Measurements from ENCODE around the gene VSTM2B.

Gene VSTM2B

GRCh38 chr19:29516821-29517395, 8.9 kb upstream of the VSTM2B start:
- TF ChIP-seq POU6F1 (CRISPR knock-in tag; IDR thresholded peaks at IDR 0.05; ENCODE audit: borderline replicate concordance, low read depth) (no peak), ZFP30 (CRISPR knock-in tag; IDR thresholded peaks at IDR 0.05) (no peak), SNAI2 (CRISPR knock-in tag; IDR thresholded peaks at IDR 0.05) (no peak), TSHZ2 (CRISPR knock-in tag; IDR thresholded peaks at IDR 0.05) (no peak), CSDC2 (CRISPR knock-in tag; IDR thresholded peaks at IDR 0.05) (no peak), ZC3H10 (CRISPR knock-in tag; IDR thresholded peaks at IDR 0.05) (no peak), RARB (CRISPR knock-in tag; IDR thresholded peaks at IDR 0.05) (no peak), CREB5 (CRISPR knock-in tag; IDR thresholded peaks at IDR 0.05; ENCODE audit: low read depth) (no peak), ISL1 (CRISPR knock-in tag; IDR thresholded peaks at IDR 0.05) (no peak), ZNF70 (CRISPR knock-in tag; IDR thresholded peaks at IDR 0.05) (no peak), ZFP3 (CRISPR knock-in tag; IDR thresholded peaks at IDR 0.05) (no peak), PPARA (CRISPR knock-in tag; IDR thresholded peaks at IDR 0.05; ENCODE audit: borderline replicate concordance) (no peak)
- ATAC-seq, result no peak

GRCh38 chr19:29517412-29517811, 8.4 kb upstream of the VSTM2B start:
- no peak for ATAC-seq
- TF ChIP-seq CSDC2 (CRISPR knock-in tag; IDR thresholded peaks at IDR 0.05) (no peak), POU6F1 (CRISPR knock-in tag; IDR thresholded peaks at IDR 0.05; ENCODE audit: borderline replicate concordance, low read depth) (no peak), RARB (CRISPR knock-in tag; IDR thresholded peaks at IDR 0.05) (no peak), PATZ1 (CRISPR knock-in tag; IDR thresholded peaks at IDR 0.05; ENCODE audit: borderline replicate concordance) (no peak), ZFP30 (CRISPR knock-in tag; IDR thresholded peaks at IDR 0.05) (no peak)

GRCh38 chr19:29517946-29518345, 7.8 kb upstream of the VSTM2B start:
- ATAC-seq, result no peak
- TF ChIP-seq ESRRG (CRISPR knock-in tag; IDR thresholded peaks at IDR 0.05) (no peak), ZFP30 (CRISPR knock-in tag; IDR thresholded peaks at IDR 0.05) (no peak), ARNTL (CRISPR knock-in tag; IDR thresholded peaks at IDR 0.05; ENCODE audit: borderline replicate concordance, low read depth) (no peak), TSHZ2 (CRISPR knock-in tag; IDR thresholded peaks at IDR 0.05) (no peak), ZC3H10 (CRISPR knock-in tag; IDR thresholded peaks at IDR 0.05) (no peak), GLIS3 (CRISPR knock-in tag; IDR thresholded peaks at IDR 0.05) (no peak), CSRNP3 (CRISPR knock-in tag; IDR thresholded peaks at IDR 0.05) (no peak), ISL1 (CRISPR knock-in tag; IDR thresholded peaks at IDR 0.05) (no peak), ZFP3 (CRISPR knock-in tag; IDR thresholded peaks at IDR 0.05) (no peak), ZNF565 (CRISPR knock-in tag; conservative IDR thresholded peaks at IDR 0.05; ENCODE audit: low read depth) (no peak), OSR1 (CRISPR knock-in tag; IDR thresholded peaks at IDR 0.05) (no peak), SNAI2 (CRISPR knock-in tag; IDR thresholded peaks at IDR 0.05) (no peak), RARB (CRISPR knock-in tag; IDR thresholded peaks at IDR 0.05) (no peak), TOX (CRISPR knock-in tag; IDR thresholded peaks at IDR 0.05; ENCODE audit: borderline replicate concordance) (no peak), BACH2 (CRISPR knock-in tag; IDR thresholded peaks at IDR 0.05; ENCODE audit: borderline replicate concordance) (no peak), POU6F1 (CRISPR knock-in tag; IDR thresholded peaks at IDR 0.05; ENCODE audit: borderline replicate concordance, low read depth) (no peak)

All from SK-N-SH treated with all-trans-retinoic acid at 6 μM for 48 hours (cell line).